Measurements from ENCODE around the gene ZSWIM7. TPM values are rescaled to one million over a fixed set of nuclear protein-coding genes. Genes with fewer than 3 reads are reported as not detected.

The ZSWIM7 gene
- total RNA-seq, 1 donor from 2014 or later, result 15.0 TPM

- no peak overlapping the region for H3K27ac Mint-ChIP-seq
- DNase-seq (no peak), ATAC-seq (ENCODE audit: low read depth) (no peak)
- intact Hi-C loops (cut with micrococcal nuclease), result no loop called here
- no peaks in the 10 kb centered on the region for H3K9me3 Mint-ChIP-seq
- POLR2A ChIA-PET, result no interaction called here
- CTCF ChIA-PET, result no interaction called here
- no peaks in the 10 kb centered on the region for H3K36me3 Mint-ChIP-seq (ENCODE audit: low read depth)
- H3K27me3 Mint-ChIP-seq, result peaks cover 24% of the 10 kb centered on the region
- no peak for TF ChIP-seq CTCF (IDR thresholded peaks at IDR 0.05)
- H3K4me1 Mint-ChIP-seq, result peaks cover 11% of the 10 kb centered on the region
- no peak overlapping the region for H3K4me3 Mint-ChIP-seq
These were observed 31.7 kb downstream of the ZSWIM7 start for GRCh38 chr17:15967706-15968399.

- H3K9me3 Mint-ChIP-seq, result no peaks in the 10 kb centered on the region
- H3K4me1 Mint-ChIP-seq, result peaks cover 11% of the 10 kb centered on the region
- no peak for TF ChIP-seq CTCF (IDR thresholded peaks at IDR 0.05)
- H3K27me3 Mint-ChIP-seq, result peaks cover 24% of the 10 kb centered on the region
- no peak overlapping the region for H3K27ac Mint-ChIP-seq
- POLR2A ChIA-PET, result no interaction called here
- H3K4me3 Mint-ChIP-seq, result no peak overlapping the region
- intact Hi-C loops (cut with micrococcal nuclease), result no loop called here
- no peak for DNase-seq
- CTCF ChIA-PET, result no interaction called here
- H3K36me3 Mint-ChIP-seq (ENCODE audit: low read depth), result no peaks in the 10 kb centered on the region
- no peak for ATAC-seq (ENCODE audit: low read depth)
These were observed 32.6 kb downstream of the ZSWIM7 start for GRCh38 chr17:15966879-15967248.

- Mint-ChIP-seq H3K4me1 (peaks cover 11% of the 10 kb centered on the region), H3K27me3 (peaks cover 24% of the 10 kb centered on the region), H3K36me3 (ENCODE audit: low read depth) (no peaks in the 10 kb centered on the region), H3K4me3 (no peak overlapping the region), H3K9me3 (no peaks in the 10 kb centered on the region), H3K27ac (no peak overlapping the region)
- TF ChIP-seq CTCF (IDR thresholded peaks at IDR 0.05), result no peak
- ChIA-PET CTCF (no interaction called here), POLR2A (no interaction called here)
- no peak for ATAC-seq (ENCODE audit: low read depth)
- intact Hi-C loops (cut with micrococcal nuclease), result no loop called here
- no peak for DNase-seq
These were observed 33.2 kb downstream of the ZSWIM7 start for GRCh38 chr17:15966183-15966878.

- intact Hi-C loops (cut with micrococcal nuclease), result no loop called here
- Mint-ChIP-seq H3K36me3 (ENCODE audit: low read depth) (no peaks in the 10 kb centered on the region), H3K9me3 (no peaks in the 10 kb centered on the region), H3K27me3 (peaks cover 24% of the 10 kb centered on the region), H3K27ac (no peak overlapping the region), H3K4me3 (no peak overlapping the region), H3K4me1 (peaks cover 11% of the 10 kb centered on the region)
- ATAC-seq (ENCODE audit: low read depth) (no peak), DNase-seq (no peak)
- ChIA-PET POLR2A (no interaction called here), CTCF (no interaction called here)
- TF ChIP-seq CTCF (IDR thresholded peaks at IDR 0.05), result no peak
These were observed 34.0 kb downstream of the ZSWIM7 start for GRCh38 chr17:15965528-15965927.

- DNase-seq (no peak), ATAC-seq (ENCODE audit: low read depth) (no peak)
- H3K4me1 Mint-ChIP-seq, result peaks cover 17% of the 10 kb centered on the region
- no peak overlapping the region for H3K27ac Mint-ChIP-seq
- intact Hi-C loops (cut with micrococcal nuclease), result no loop called here
- CTCF ChIA-PET, result no interaction called here
- peaks cover 19% of the 10 kb centered on the region for H3K27me3 Mint-ChIP-seq
- no peaks in the 10 kb centered on the region for H3K36me3 Mint-ChIP-seq (ENCODE audit: low read depth)
- POLR2A ChIA-PET, result interaction anchor here (0.5 kb wide), 1 partner anchor 35 kb away, joined by 4 read pairs; no protein-coding TSS in a partner anchor
- TF ChIP-seq CTCF (IDR thresholded peaks at IDR 0.05), result no peak
- no peak overlapping the region for H3K4me3 Mint-ChIP-seq
- H3K9me3 Mint-ChIP-seq, result no peaks in the 10 kb centered on the region
These were observed 35.8 kb downstream of the ZSWIM7 start for GRCh38 chr17:15963670-15964110.
